ENCODE measurements around the gene GCNA.

- TF ChIP-seq, protein P1, sequence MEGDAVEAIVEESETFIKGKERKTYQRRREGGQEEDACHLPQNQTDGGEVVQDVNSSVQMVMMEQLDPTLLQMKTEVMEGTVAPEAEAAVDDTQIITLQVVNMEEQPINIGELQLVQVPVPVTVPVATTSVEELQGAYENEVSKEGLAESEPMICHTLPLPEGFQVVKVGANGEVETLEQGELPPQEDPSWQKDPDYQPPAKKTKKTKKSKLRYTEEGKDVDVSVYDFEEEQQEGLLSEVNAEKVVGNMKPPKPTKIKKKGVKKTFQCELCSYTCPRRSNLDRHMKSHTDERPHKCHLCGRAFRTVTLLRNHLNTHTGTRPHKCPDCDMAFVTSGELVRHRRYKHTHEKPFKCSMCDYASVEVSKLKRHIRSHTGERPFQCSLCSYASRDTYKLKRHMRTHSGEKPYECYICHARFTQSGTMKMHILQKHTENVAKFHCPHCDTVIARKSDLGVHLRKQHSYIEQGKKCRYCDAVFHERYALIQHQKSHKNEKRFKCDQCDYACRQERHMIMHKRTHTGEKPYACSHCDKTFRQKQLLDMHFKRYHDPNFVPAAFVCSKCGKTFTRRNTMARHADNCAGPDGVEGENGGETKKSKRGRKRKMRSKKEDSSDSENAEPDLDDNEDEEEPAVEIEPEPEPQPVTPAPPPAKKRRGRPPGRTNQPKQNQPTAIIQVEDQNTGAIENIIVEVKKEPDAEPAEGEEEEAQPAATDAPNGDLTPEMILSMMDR (conservative IDR thresholded peaks at IDR 0.05 in 1 of 2, IDR thresholded peaks at IDR 0.05 in 1 of 2; ENCODE audit: low read depth in 1 of 2, low read length in 2 of 2), result no peak
- TF ChIP-seq EZH2 (IDR thresholded peaks at IDR 0.05; ENCODE audit: low read length, missing control alignments), result no peak
Observed at GRCh38 chrX:71556036-71556435, 22.2 kb upstream of the GCNA start.
